Measurements from ENCODE around the gene PLEKHN1.
"Not testable (repeated sequence)": the region's sequence is repeated elsewhere in the genome, so short reads cannot be mapped to it uniquely, and the experiment has no call there.

Gene PLEKHN1

DNA sequence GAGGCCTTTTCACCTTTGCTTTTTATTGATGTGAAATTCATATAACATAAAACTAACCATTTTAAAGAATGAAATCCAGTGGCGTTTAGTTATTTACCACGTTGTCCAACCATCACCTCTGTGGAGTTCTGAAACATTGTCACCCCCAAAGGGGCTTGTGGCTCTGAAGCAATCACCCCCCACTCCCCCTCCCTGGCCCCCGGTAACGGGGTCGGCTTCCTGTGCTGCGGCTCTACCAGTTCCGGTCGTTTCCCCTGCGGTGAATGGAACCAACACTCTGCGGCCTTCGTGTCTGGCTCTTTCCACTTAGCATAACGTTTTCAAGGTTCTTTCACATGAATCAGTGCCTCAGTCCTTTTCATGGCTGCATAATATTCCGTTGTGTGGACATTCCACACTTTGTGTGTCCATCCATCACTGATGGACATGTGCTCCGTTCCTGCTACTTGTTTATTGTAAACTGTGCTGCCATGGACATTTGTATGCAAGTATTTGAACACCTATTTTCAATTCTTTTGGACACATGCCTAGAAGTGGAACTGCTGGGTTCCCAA, 45.2 kb downstream of the PLEKHN1 start:
- no peak for DNase-seq (ENCODE audit: low read depth)

DNA sequence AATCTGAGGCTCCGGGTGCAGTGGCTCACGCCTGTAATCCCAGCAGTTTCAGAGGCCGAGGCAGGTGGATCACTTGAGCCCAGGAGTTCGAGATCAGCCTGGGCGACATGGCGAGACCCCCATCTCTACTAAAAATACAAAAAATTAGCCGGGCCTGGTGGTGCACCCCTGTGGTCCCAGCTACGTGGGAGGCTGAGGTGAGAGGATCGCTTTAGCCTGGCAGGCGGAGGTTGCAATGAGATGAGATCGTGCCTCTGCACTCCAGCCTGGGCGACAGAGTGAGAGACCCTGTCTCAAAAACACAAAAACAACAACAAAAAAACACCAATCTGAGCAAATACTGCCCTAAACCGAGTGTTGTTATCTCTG, 46.4 kb downstream of the PLEKHN1 start:
- not testable (repeated sequence) for DNase-seq (ENCODE audit: low read depth)

DNA sequence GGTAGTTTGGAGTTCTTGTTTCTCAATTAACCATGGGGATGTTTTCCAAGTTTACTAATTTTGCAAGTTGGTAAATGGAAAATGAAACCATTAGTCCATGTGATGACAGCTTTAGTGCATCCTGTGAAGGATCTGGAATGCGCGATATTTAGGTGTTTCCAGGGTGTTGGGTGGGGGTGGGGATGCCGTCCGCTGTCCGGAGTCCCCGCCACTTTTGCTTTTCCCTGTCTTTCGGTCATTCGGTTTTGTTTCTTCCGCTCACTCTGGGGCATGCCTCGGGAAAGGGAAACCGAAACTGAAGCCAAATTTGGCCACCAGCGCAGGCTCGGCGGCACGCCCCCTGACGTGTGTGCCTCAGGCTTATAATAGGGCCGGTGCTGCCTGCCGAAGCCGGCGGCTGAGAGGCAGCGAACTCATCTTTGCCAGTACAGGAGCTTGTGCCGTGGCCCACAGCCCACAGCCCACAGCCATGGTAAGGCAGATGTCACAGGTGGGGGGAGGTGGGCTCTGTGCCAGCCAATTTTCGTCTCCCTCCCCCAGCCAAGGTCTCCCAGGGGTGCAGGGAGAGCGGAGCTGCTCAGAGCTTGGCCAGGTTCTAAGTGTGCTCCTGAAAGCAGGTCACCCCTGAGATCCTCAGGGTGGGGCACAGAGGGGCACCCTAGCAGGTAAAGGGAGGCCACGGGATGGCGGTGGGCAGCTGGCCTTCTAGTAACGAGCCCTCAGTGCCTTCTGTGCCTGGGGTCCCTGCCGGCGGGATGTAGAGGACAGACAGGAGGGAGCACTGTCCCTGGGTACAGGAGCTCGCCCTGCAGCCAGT, 47.0 kb downstream of the PLEKHN1 start, which contains the start of gene ISG15:
Gene ISG15, plus strand, starts transcription at position 393 of the 817 bp plus-strand sequence. Its CDS starts 77 bp downstream, at position 470.
- DNase-seq (ENCODE audit: low read depth), result peak; percentile 83

DNA sequence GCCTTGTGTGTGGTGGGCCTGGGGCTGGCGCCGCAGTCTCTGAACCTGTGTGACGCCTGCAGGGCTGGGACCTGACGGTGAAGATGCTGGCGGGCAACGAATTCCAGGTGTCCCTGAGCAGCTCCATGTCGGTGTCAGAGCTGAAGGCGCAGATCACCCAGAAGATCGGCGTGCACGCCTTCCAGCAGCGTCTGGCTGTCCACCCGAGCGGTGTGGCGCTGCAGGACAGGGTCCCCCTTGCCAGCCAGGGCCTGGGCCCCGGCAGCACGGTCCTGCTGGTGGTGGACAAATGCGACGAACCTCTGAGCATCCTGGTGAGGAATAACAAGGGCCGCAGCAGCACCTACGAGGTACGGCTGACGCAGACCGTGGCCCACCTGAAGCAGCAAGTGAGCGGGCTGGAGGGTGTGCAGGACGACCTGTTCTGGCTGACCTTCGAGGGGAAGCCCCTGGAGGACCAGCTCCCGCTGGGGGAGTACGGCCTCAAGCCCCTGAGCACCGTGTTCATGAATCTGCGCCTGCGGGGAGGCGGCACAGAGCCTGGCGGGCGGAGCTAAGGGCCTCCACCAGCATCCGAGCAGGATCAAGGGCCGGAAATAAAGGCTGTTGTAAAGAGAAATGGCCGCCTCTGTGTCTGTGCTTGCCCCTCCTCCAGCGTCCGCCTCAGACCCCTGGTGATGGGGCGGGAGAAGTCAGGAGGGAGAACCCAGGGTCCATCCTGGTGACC, 47.8 kb downstream of the PLEKHN1 start:
- no peak for DNase-seq (ENCODE audit: low read depth)

DNA sequence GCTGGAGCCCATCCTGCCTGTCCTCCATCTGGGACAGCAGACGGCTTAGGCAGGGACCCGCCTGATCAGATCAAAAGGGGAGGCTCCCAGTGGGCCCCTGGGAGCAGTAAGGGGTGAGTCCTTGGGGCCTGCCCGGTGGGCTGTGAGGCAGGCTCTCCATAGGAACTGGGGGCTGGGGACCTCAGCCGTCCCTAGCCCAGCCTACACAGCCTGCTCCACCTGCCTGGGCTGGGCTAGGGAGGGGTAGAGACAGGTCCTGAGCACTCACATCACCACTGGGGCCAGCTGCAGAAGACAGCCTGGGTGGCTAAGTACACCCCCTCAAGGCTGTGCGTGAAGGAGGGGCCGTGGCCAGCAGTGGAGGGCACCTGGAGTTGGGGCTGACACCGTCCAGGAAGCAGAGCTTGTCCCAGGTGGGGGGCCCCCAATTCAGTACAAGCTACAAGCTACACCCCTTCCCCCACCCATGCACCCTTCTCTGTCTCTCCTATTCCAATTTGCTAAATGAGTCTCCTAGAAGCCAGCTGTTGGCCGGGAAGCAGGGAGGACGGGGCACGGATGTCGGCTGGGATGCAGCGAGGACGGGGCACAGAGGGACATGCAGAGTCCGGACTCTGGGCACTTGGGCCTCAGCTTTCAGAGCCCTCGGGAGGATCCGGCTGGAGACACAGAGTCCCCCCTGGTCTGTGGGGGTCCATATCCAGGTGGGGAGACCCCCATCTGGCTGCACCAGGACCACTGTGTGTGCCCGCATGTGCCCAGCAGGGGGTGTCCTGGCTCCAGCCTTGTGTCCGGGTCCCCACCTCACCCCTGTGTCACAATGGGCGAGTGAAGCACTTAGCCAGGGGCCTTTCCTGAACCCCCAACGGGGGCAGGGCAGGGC, 48.8 kb downstream of the PLEKHN1 start:
- DNase-seq (ENCODE audit: low read depth), result no peak

DNA sequence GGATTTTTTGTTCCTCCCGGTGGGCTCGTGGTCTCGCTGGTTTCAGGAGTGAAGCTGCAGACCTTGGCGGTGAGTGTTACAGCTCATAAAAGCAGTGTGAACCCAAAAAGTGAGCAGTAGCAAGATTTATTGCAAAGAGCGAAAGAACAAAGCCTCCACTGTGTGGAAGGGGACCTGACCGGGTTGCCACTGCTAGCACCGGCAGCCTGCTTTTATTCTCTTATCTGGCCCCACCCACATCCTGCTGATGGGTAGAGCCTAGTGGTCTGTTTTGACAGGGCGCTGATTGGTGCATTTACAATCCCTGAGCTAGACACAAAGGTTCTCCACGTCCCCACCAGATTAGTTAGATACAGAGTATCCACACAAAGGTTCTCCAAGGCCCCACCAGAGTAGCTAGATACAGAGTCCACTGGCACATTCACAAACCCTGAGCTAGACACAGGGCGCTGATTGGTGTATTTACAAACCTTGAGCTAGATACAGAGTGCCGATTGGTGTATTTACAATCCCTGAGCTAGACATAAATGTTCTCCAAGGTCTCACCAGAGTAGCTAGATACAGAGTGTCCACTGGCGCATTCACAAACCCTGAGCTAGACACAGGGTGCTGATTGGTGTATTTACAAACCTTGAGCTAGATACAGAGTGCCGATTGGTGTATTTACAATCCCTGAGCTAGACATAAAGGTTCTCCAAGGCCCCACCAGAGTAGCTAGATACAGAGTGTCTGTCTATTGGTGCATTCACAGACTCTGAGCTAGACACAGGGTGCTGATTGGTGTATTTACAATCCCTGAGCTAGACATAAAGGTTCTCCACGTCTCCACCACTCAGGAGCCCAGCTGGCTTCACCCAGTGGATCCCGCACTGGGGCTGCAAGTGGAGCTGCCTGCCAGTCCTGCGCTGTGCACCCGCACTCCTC, 51.4 kb downstream of the PLEKHN1 start:
- DNase-seq (ENCODE audit: low read depth), result not testable (repeated sequence)

DNA sequence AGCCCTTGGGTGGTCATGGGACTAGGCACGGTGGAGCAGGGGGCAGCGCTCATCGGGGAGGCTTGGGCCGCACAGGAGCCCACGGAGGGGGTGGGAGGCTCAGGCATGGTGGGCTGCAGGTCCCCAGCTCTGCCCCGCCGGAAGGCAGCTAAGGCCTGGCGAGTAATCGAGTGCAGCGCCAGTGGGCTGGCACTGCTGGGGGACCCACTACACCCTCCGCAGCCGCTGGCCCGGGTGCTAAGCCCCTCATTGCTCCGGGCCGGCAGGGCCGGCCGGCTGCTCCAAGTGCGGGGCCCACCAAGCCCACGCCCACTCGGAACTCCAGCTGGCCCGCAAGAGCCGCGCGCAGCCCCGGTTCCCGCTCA, 52.0 kb downstream of the PLEKHN1 start:
- not testable (repeated sequence) for DNase-seq (ENCODE audit: low read depth)

DNA sequence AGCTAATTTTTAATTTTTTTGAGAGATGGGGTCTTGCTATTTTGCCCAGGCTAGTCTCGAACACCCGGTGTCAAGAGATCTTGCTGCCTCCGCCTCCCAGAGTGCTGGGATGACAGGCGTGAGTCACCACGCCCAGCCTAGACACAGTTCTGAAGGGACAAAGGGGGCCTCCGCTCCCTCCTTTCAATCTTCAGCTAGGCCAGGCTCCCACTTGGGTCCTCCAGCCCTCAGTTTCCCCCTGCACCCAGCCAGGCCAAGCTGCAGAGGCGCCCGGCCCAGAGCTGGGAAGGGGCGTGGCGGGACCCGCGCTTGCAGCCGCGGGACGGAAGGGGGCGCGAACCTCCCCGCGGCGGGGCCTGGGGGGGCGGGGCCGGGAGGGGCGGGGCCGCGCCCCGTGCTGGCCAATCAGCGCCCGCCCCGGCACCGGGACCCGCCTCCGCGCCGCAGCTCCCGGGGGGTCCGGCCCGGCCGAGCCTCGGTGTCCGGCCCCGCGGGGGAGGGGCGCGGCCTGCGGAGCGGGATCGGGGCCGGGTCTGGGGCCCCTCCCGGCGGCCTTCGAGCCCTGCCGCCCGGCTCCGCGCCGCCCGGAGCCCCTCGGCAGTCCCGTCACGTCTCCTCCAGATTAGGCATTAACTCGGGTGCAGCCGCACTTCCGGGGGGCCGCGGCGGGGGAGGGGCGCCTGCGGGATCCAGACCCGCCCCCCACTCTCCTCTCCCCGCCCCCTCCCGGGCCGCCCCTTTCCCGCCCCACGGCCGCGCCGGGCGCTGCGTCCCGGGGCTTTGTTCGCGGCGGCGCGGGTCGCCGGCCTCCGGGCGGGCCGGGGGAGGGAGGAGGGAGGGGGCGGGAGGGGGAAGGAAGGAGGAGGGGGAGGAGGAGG, 53.1 kb downstream of the PLEKHN1 start:
- DNase-seq (ENCODE audit: low read depth), result peak; percentile 69

DNA sequence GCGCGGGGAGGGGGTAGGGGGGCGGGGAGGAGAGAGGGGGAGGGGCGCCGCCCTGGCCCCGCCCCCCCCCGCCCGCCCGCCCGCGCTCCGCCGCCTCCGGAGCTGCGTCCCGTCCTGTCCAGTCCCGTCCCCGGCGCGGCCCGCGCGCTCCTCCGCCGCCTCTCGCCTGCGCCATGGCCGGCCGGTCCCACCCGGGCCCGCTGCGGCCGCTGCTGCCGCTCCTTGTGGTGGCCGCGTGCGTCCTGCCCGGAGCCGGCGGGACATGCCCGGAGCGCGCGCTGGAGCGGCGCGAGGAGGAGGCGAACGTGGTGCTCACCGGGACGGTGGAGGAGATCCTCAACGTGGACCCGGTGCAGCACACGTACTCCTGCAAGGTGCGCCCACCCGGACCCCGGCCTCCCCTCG, 53.7 kb downstream of the PLEKHN1 start, which contains the start of gene AGRN:
Gene AGRN, plus strand, starts transcription at position 121 of the 405 bp plus-strand sequence. Its CDS starts 53 bp downstream, at position 174.
- no peak for DNase-seq (ENCODE audit: low read depth)

DNA sequence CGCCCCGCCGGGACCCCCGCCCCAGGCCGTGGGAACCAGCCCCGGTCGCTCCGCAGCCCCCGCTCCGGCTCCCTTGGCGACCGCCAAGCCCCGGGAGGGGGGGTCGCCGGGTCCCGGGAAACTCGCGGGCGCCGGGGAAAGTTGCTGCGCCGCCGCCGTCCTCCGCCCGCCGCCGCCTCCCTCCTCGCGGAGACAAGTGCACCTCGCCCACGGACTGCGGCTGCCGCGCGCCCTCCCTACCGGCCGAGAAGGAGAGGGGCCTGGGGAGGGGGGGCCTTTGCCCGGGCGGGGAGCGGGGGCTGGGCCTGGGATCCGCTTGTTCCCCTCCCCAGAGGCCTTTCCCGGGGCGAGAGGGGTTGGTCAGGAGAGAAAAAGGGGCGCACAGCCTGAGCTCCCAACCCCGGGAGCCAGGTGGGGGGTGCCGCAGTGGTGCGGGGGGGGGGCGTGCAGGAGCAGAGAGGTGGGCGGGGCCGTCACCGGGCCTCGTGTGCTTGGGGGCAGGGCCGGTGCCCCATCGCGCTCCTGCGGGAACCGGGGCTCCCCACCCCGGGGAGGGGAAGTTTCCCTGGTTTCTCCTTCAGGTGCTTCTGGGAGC, 54.2 kb downstream of the PLEKHN1 start:
- DNase-seq (ENCODE audit: low read depth), result no peak

DNA sequence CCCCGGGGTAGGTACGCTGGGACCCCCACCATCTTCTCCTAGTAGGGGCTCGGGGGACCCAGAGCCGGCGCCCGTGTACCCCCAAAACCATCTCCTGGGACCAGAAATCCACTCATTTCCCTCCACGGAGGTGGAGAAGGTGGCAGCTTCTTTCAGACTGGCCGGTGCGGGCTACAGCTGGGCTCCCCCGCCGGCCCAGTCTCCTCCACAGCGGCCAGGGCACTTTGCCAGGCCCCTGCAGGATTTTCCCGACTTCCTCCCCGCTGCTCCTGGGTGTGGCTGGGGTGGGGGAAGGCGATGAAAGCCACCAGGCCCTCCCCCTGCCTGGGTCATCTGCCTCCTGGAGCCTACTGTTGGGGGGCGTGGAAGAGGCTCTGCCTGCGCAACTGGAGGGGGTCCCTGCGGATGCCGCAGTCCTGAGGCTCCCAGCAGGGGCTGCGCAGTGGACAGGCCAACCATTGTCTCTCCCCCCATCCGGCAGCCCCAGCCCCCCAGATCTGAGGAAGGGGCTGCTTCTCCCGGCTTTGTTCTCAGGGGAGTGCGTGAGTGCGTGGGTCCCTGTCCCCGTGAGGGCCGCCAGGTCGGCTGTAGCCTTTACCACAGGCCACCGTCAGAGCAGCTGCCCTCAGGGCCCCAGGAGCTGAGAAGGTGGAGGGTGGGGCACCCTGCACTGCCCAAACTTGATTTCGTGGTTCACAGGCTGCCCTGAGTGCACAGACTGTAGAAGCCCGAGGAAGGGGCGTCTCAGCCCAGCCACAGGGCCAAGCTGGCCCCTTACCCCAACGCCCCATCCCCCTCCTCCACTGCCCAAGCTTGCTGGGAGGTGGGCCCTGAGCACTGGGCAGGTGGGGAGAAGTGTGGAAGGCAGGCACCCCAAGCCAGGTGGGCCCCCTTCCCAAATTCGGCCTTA, 55.0 kb downstream of the PLEKHN1 start:
- no peak for DNase-seq (ENCODE audit: low read depth)

DNA sequence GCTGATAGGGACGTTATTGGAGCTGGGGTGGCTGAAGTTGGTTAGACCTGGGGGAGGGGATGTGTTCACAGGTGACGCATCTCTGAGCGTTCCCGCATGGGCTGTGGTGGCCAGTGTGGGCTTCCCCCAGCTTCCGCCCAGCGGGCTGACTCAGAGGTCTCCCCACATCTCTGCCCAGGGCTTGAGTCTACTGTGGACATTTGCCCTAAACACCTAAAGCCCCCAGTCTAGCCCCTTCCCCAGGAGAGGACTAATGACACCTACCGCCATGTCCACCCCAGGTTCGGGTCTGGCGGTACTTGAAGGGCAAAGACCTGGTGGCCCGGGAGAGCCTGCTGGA, 55.6 kb downstream of the PLEKHN1 start:
- DNase-seq (ENCODE audit: low read depth), result no peak

DNA sequence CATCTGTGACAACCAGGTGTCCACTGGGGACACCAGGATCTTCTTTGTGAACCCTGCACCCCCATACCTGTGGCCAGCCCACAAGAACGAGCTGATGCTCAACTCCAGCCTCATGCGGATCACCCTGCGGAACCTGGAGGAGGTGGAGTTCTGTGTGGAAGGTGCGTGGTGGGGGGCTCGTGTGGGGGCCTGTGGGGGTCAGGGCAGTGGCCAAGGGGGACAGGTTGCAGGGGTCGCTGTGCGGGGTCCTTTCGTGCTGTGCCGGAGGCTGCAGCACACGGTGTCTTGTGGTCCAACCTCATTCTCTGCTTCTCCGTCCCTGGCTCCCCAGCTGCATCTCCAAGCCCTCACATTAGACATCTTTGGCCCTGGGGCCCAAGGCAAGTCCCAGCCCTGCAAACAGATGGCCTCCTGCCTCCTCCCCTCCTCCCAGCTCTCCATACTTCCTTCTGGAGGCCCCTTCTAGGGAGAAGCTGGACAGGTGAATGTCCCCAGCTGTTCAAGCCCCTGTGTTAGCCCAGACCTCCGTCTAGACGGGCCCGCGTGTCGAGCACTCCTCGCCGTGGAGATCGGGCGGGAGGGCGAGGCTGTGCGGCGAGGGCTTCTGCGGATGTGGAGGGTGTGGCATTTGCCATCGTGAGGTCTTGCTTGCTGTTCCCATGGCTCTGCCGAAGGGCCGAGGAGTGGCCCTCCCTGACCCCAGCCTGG, 56.2 kb downstream of the PLEKHN1 start:
- DNase-seq (ENCODE audit: low read depth), result no peak

DNA sequence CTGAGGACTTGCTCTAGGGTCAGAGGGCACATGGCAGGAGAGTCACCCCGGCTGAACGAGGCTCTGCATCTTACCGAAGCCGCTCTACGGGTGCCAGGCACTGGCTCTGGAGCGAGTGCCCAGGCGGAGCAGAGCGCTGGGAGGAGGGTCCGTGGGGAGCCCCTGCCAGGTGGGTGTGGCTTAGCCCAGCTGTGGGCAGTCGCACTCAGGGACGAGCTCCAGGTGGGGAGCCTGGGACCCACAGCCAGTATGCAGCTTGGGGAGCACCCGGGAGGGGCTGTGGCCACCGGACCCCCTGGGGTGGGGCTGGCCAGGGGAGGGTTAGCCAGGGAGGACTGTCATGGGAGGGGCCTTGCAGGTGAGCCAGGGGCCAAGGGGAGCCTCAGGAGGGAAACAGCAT, 57.4 kb downstream of the PLEKHN1 start:
- DNase-seq (ENCODE audit: low read depth), result no peak

DNA sequence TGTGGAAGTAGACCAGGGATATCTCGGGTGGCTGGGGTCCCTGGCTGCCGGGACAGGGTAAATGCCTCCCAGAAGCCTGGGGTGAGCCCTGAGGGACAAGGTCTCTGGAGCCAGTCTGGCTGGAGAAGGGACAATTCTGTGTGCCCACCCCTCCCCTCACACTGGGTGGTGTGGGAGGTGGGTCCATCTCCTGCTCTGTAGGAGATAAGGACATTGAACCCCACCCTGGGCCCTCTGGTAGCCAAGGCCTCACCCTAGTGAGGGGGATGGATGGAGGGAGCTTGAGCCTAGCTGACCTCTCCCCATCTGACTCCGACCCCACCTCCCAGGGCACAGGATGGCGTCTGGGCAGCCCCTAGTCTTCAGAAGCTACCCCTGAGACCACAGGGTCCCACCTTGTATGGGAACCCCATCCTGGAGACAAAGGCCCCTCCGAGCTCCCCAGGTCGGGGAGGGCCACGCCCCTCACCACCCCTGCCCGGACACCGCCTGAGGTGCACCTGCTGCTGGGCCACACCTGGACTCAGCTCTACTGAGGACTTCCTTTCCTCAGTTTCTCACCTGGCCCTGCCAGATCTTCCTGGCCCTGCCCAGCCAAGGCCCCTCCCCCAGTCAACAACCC, 58.0 kb downstream of the PLEKHN1 start:
- DNase-seq (ENCODE audit: low read depth), result no peak

DNA sequence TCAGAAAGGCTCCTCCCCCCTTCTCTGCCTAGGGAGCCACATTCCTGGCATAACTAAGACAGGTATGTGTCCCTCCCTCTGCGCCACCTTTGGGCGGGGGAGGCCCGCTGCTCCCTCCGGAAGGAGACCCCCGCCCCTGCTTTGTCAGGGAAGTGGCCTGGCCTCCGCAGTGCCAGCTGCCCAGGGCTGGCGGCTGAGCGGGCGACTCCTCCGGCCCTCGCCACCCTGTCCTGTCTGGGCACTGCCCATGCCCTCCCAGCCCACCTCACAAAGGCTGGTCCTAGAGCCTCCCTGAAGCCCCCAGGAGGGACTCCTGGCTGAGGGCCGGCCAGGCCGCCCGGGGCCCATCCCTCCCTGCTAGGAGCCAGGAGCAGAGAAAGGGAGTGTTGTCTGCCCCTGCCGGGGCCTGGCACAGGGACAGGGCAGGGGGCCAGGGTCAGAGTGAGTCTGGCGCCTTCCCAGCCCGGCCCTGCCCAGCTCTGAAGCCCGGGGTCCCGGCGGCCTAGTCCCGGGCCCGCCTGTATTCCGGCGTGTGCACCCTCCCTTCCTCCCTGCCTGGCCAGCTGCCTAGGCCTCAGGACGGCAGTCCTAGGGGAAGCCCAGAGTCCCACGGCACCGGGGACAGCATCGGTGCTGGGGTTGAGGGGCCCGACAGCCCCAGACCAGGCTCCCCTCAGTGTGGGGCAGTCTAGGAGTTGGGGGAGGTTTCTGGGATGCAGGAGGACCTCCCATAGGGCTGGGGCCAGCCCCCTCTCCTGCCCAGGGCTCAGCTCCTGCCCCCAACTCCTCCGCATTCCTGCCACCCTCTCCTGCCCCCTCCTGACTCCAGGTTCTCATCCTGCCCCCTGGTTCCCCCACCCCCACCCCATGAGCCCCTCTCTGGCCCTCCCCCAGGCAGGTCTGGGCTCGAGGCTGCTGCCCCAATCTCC, 58.8 kb downstream of the PLEKHN1 start:
- DNase-seq (ENCODE audit: low read depth), result no peak
